GM23338 (cell line): Measurements from ENCODE around the gene CACNA1B.

ENCODE experiments used
- CREB1 ChIP-seq: fragments of 250-450 bp; sonication (Bioruptor Pico); IDR thresholded peaks from 2 replicates; pipeline ENCODE4 v1.5.0; 2020; ENCODE audit warnings: low read depth, mild to moderate bottlenecking, moderate library complexity
- CTCF ChIP-seq, 2 experiments: fragments of 200-600 bp in 1 of 2; sonication (generic) in 1 of 2; conservative IDR thresholded peaks; 2 replicates each; pipeline versions ENCODE4 v1.5.1 to v1.6.1; 2016 to 2017; ENCODE audit warnings: antibody characterized with exemption in 2 of 2, low read depth in 2 of 2, mild to moderate bottlenecking in 2 of 2, moderate library complexity in 1 of 2
- EZH2phosphoT487 ChIP-seq: fragments of 200-600 bp; sonication (generic); IDR thresholded peaks from one replicate; pipeline ENCODE4 v1.8.1; 2018; ENCODE audit warnings: antibody characterized with exemption; ENCODE audit not compliant: unreplicated experiment
- POLR2AphosphoS5 ChIP-seq: IDR thresholded peaks from 2 replicates; pipeline ENCODE4 v1.6.1; 2016; ENCODE audit warnings: antibody characterized with exemption, low read depth
- REST ChIP-seq: IDR thresholded peaks from one replicate; pipeline ENCODE4 v1.6.1; 2018; ENCODE audit warnings: antibody characterized with exemption; ENCODE audit not compliant: unreplicated experiment
- ZNF331 ChIP-seq: fragments of 250-450 bp; sonication (Bioruptor Pico); IDR thresholded peaks from 2 replicates; pipeline ENCODE4 v1.5.0; 2020; ENCODE audit warnings: low read depth, mild to moderate bottlenecking, moderate library complexity

GRCh38 chr9:138074516-138074915 lies 196.9 kb downstream of the CACNA1B start:
- no peak for TF ChIP-seq CTCF (conservative IDR thresholded peaks at IDR 0.05; ENCODE audit: low read depth in 2 of 2)
- no peak for TF ChIP-seq REST
- no peak for TF ChIP-seq CREB1 (CRISPR knock-in tag)
- no peak for TF ChIP-seq ZNF331 (CRISPR knock-in tag)
- no peak for TF ChIP-seq POLR2AphosphoS5
- TF ChIP-seq EZH2phosphoT487 = no peak
